AG09309 (cell line): Measurements from ENCODE around the gene PPP1R14D.
A peak's percentile ranks its signal among the peaks of the same experiment; 100 is the strongest.

Experiments
- DNase-seq: peaks from one replicate; pipeline ENCODE4 v3.0.0-alpha.2; 2010; ENCODE audit warnings: low read depth
- H3K4me3 ChIP-seq: 2 replicates; pipeline ENCODE4 v1.5.1; 2011; ENCODE audit warnings: mild to moderate bottlenecking, low read depth, low read length, moderate library complexity; ENCODE audit not compliant: control insufficient read depth
- CTCF ChIP-seq: IDR thresholded peaks from 2 replicates; pipeline ENCODE4 v1.5.1; 2011; ENCODE audit warnings: mild to moderate bottlenecking, low read depth, low read length, inconsistent platforms; ENCODE audit not compliant: insufficient read depth, control insufficient read depth; ENCODE audit errors: missing control alignments

The PPP1R14D gene

GRCh38 chr15:40807888-40808461 lies 20.5 kb downstream of the PPP1R14D start:
- peak overlapping the region; percentile 72 for H3K4me3 ChIP-seq
- no peak for TF ChIP-seq CTCF
- no peak for DNase-seq

- TF ChIP-seq CTCF, result no peak
- peak within 1 kb of the TSS; percentile 72 for H3K4me3 ChIP-seq
- peak; percentile 90 for DNase-seq
Observed at GRCh38 chr15:40807028-40807887, 21.2 kb downstream of the PPP1R14D start, which contains the start of the genes DNAJC17 and ZFYVE19. Gene DNAJC17 (minus strand): TSS chr15:40807473. CDS start chr15:40807446, 27 bp downstream. Gene ZFYVE19 (plus strand): TSS chr15:40807089. CDS start chr15:40807590, 501 bp downstream.

GRCh38 chr15:40806672-40807027 lies 21.9 kb downstream of the PPP1R14D start:
- H3K4me3 ChIP-seq, result peak overlapping the region; percentile 72
- DNase-seq, result no peak
- TF ChIP-seq CTCF, result no peak

- H3K4me3 ChIP-seq, result no peak overlapping the region
- no peak for TF ChIP-seq CTCF
- no peak for DNase-seq
Observed at GRCh38 chr15:40803688-40804087, 24.8 kb downstream of the PPP1R14D start.

- TF ChIP-seq CTCF, result no peak
- H3K4me3 ChIP-seq, result no peak overlapping the region
- no peak for DNase-seq
Observed at GRCh38 chr15:40803076-40803475, 25.4 kb downstream of the PPP1R14D start.

- DNase-seq, result no peak
- H3K4me3 ChIP-seq, result no peak overlapping the region
- no peak for TF ChIP-seq CTCF
Observed at GRCh38 chr15:40799523-40799922, 29.0 kb downstream of the PPP1R14D start.

- no peak for DNase-seq
- no peak overlapping the region for H3K4me3 ChIP-seq
- no peak for TF ChIP-seq CTCF
Observed at GRCh38 chr15:40796512-40796911, 32.0 kb downstream of the PPP1R14D start.
